Measurements from ENCODE around the gene ADAMTS8. TPM values are rescaled to one million over a fixed set of nuclear protein-coding genes. Genes with fewer than 3 reads are reported as not detected.

ADAMTS8 gene
- 1.0 TPM for polyA plus RNA-seq (2013, experiment 1 of 2)
- 1.3 TPM for polyA plus RNA-seq (2013, experiment 2 of 2)

GRCh38 chr11:130428316-130429119 lies at the start of gene ADAMTS8:
Gene ADAMTS8, minus strand, starts transcription at chr11:130428609. Its CDS starts 323 bp downstream, at chr11:130428286.
- H4K5ac ChIP-seq (ENCODE audit: low read length) = no peak within 1 kb of the TSS
- H3K27ac ChIP-seq (ENCODE audit: low read depth, low read length) = no peak within 1 kb of the TSS
- no peak within 1 kb of the TSS for H2BK5ac ChIP-seq (ENCODE audit: low read length)
- H3K79me1 ChIP-seq (ENCODE audit: low read length) = no peaks in the 10 kb centered on the region
- no peak within 1 kb of the TSS for H3K4me3 ChIP-seq (ENCODE audit: low read length)
- peak within 1 kb of the TSS; percentile 30 for H3K9ac ChIP-seq (ENCODE audit: low read length)
- H4K8ac ChIP-seq (ENCODE audit: low read depth, low read length) = no peak within 1 kb of the TSS
- no peak within 1 kb of the TSS for H2BK15ac ChIP-seq (replicated peaks; ENCODE audit: low read depth)
- no peak within 1 kb of the TSS for H2BK120ac ChIP-seq (ENCODE audit: low read depth, low read length)
- WGBS (ENCODE audit: extremely low coverage, insufficient coverage, low lambda C conversion rate) = no CpG with 5 or more reads among the region's 64 CpGs
- no peak within 1 kb of the TSS for H3K23ac ChIP-seq (ENCODE audit: low read length)
- peaks cover 9% of the 10 kb centered on the region for H3K27me3 ChIP-seq (ENCODE audit: insufficient read depth, low read length, poor library complexity)
- H3K4me2 ChIP-seq (ENCODE audit: low read length) = peak within 1 kb of the TSS; percentile 65
- no peak for DNase-seq
- H3K56ac ChIP-seq (ENCODE audit: low read length) = peak within 1 kb of the TSS; percentile 70
- no peaks in the 10 kb centered on the region for H3K36me3 ChIP-seq (ENCODE audit: control insufficient read depth, insufficient read depth, low read length)
- no peaks in the 10 kb centered on the region for H3K4me1 ChIP-seq (ENCODE audit: control insufficient read depth, low read depth, low read length)
- no peaks in the 10 kb centered on the region for H3K79me2 ChIP-seq (ENCODE audit: control insufficient read depth, insufficient read depth, low read length)
- no peak within 1 kb of the TSS for H3K4ac ChIP-seq (ENCODE audit: low read depth, low read length)
- H3K18ac ChIP-seq (ENCODE audit: low read length) = peak within 1 kb of the TSS; percentile 61
- H2AK5ac ChIP-seq (ENCODE audit: low read length) = no peak within 1 kb of the TSS

GRCh38 chr11:130477586-130478203 lies 49.3 kb upstream of the ADAMTS8 start:
- Histone ChIP-seq H3K9ac (ENCODE audit: low read length) (no peak overlapping the region), H2BK5ac (ENCODE audit: low read length) (no peak overlapping the region), H4K8ac (ENCODE audit: low read depth, low read length) (no peak overlapping the region), H3K56ac (ENCODE audit: low read length) (no peak overlapping the region), H4K5ac (ENCODE audit: low read length) (no peak overlapping the region), H3K27me3 (ENCODE audit: insufficient read depth, low read length, poor library complexity) (no peaks in the 10 kb centered on the region), H2BK120ac (ENCODE audit: low read depth, low read length) (no peak overlapping the region), H3K4me2 (ENCODE audit: low read length) (no peak overlapping the region), H3K27ac (ENCODE audit: low read depth, low read length) (no peak overlapping the region), H3K23ac (ENCODE audit: low read length) (no peak overlapping the region), H3K4me1 (ENCODE audit: control insufficient read depth, low read depth, low read length) (peaks cover 5% of the 10 kb centered on the region), H3K4ac (ENCODE audit: low read depth, low read length) (no peak overlapping the region), H2AK5ac (ENCODE audit: low read length) (no peak overlapping the region), H3K79me2 (ENCODE audit: control insufficient read depth, insufficient read depth, low read length) (no peaks in the 10 kb centered on the region), H3K36me3 (ENCODE audit: control insufficient read depth, insufficient read depth, low read length) (no peaks in the 10 kb centered on the region), H3K79me1 (ENCODE audit: low read length) (no peaks in the 10 kb centered on the region), H3K18ac (ENCODE audit: low read length) (peak overlapping the region; percentile 20), H3K4me3 (ENCODE audit: low read length) (no peak overlapping the region), H2BK15ac (replicated peaks; ENCODE audit: low read depth) (no peak overlapping the region)
- no peak for DNase-seq
- no CpG with 5 or more reads among the region's 6 CpGs for WGBS (ENCODE audit: extremely low coverage, insufficient coverage, low lambda C conversion rate)

- Histone ChIP-seq H3K4me1 (ENCODE audit: control insufficient read depth, low read depth, low read length) (peaks cover 5% of the 10 kb centered on the region), H2BK15ac (replicated peaks; ENCODE audit: low read depth) (no peak overlapping the region), H3K9ac (ENCODE audit: low read length) (no peak overlapping the region), H3K4me2 (ENCODE audit: low read length) (no peak overlapping the region), H4K5ac (ENCODE audit: low read length) (no peak overlapping the region), H3K79me2 (ENCODE audit: control insufficient read depth, insufficient read depth, low read length) (no peaks in the 10 kb centered on the region), H3K27me3 (ENCODE audit: insufficient read depth, low read length, poor library complexity) (no peaks in the 10 kb centered on the region), H2BK5ac (ENCODE audit: low read length) (no peak overlapping the region), H4K8ac (ENCODE audit: low read depth, low read length) (no peak overlapping the region), H3K4ac (ENCODE audit: low read depth, low read length) (no peak overlapping the region), H3K18ac (ENCODE audit: low read length) (no peak overlapping the region), H3K27ac (ENCODE audit: low read depth, low read length) (no peak overlapping the region), H3K56ac (ENCODE audit: low read length) (no peak overlapping the region), H3K4me3 (ENCODE audit: low read length) (no peak overlapping the region), H3K23ac (ENCODE audit: low read length) (no peak overlapping the region), H2AK5ac (ENCODE audit: low read length) (no peak overlapping the region), H2BK120ac (ENCODE audit: low read depth, low read length) (no peak overlapping the region), H3K36me3 (ENCODE audit: control insufficient read depth, insufficient read depth, low read length) (no peaks in the 10 kb centered on the region), H3K79me1 (ENCODE audit: low read length) (no peaks in the 10 kb centered on the region)
- DNase-seq = no peak
- whole genome bisulfite sequencing (ENCODE audit: extremely low coverage, insufficient coverage, low lambda C conversion rate) = no CpG with 5 or more reads among the region's 16 CpGs
Observed at GRCh38 chr11:130476922-130477491, 48.6 kb upstream of the ADAMTS8 start.

- no peak overlapping the region for H3K9ac ChIP-seq (ENCODE audit: low read length)
- H3K18ac ChIP-seq (ENCODE audit: low read length) = no peak overlapping the region
- no peaks in the 10 kb centered on the region for H3K79me2 ChIP-seq (ENCODE audit: control insufficient read depth, insufficient read depth, low read length)
- H3K23ac ChIP-seq (ENCODE audit: low read length) = no peak overlapping the region
- no peak overlapping the region for H3K56ac ChIP-seq (ENCODE audit: low read length)
- peak; percentile 62 for DNase-seq
- no peak overlapping the region for H3K4ac ChIP-seq (ENCODE audit: low read depth, low read length)
- H3K4me1 ChIP-seq (ENCODE audit: control insufficient read depth, low read depth, low read length) = peaks cover 5% of the 10 kb centered on the region
- no peak overlapping the region for H4K5ac ChIP-seq (ENCODE audit: low read length)
- no peak overlapping the region for H3K4me2 ChIP-seq (ENCODE audit: low read length)
- no peaks in the 10 kb centered on the region for H3K79me1 ChIP-seq (ENCODE audit: low read length)
- H2AK5ac ChIP-seq (ENCODE audit: low read length) = no peak overlapping the region
- WGBS (ENCODE audit: extremely low coverage, insufficient coverage, low lambda C conversion rate) = no CpG with 5 or more reads among the region's 12 CpGs
- no peak overlapping the region for H3K4me3 ChIP-seq (ENCODE audit: low read length)
- no peaks in the 10 kb centered on the region for H3K27me3 ChIP-seq (ENCODE audit: insufficient read depth, low read length, poor library complexity)
- no peak overlapping the region for H2BK120ac ChIP-seq (ENCODE audit: low read depth, low read length)
- H2BK15ac ChIP-seq (replicated peaks; ENCODE audit: low read depth) = no peak overlapping the region
- H3K27ac ChIP-seq (ENCODE audit: low read depth, low read length) = no peak overlapping the region
- H2BK5ac ChIP-seq (ENCODE audit: low read length) = no peak overlapping the region
- H3K36me3 ChIP-seq (ENCODE audit: control insufficient read depth, insufficient read depth, low read length) = no peaks in the 10 kb centered on the region
- no peak overlapping the region for H4K8ac ChIP-seq (ENCODE audit: low read depth, low read length)
Observed at GRCh38 chr11:130476200-130476921, 48.0 kb upstream of the ADAMTS8 start.

- Histone ChIP-seq H4K5ac (ENCODE audit: low read length) (no peak overlapping the region), H3K23ac (ENCODE audit: low read length) (no peak overlapping the region), H2AK5ac (ENCODE audit: low read length) (no peak overlapping the region), H3K56ac (ENCODE audit: low read length) (no peak overlapping the region), H3K36me3 (ENCODE audit: control insufficient read depth, insufficient read depth, low read length) (no peaks in the 10 kb centered on the region), H3K18ac (ENCODE audit: low read length) (no peak overlapping the region), H3K9ac (ENCODE audit: low read length) (no peak overlapping the region), H3K4me2 (ENCODE audit: low read length) (no peak overlapping the region), H2BK15ac (replicated peaks; ENCODE audit: low read depth) (no peak overlapping the region), H3K79me2 (ENCODE audit: control insufficient read depth, insufficient read depth, low read length) (no peaks in the 10 kb centered on the region), H4K8ac (ENCODE audit: low read depth, low read length) (no peak overlapping the region), H3K4ac (ENCODE audit: low read depth, low read length) (no peak overlapping the region), H3K27ac (ENCODE audit: low read depth, low read length) (no peak overlapping the region), H3K79me1 (ENCODE audit: low read length) (no peaks in the 10 kb centered on the region), H3K4me1 (ENCODE audit: control insufficient read depth, low read depth, low read length) (peaks cover 5% of the 10 kb centered on the region), H3K27me3 (ENCODE audit: insufficient read depth, low read length, poor library complexity) (no peaks in the 10 kb centered on the region), H2BK5ac (ENCODE audit: low read length) (no peak overlapping the region), H3K4me3 (ENCODE audit: low read length) (no peak overlapping the region), H2BK120ac (ENCODE audit: low read depth, low read length) (no peak overlapping the region)
- WGBS (ENCODE audit: extremely low coverage, insufficient coverage, low lambda C conversion rate) = no CpG with 5 or more reads among the region's 10 CpGs
- DNase-seq = no peak
Observed at GRCh38 chr11:130475426-130476053, 47.1 kb upstream of the ADAMTS8 start.

All from mesendoderm (in vitro differentiated cells).